Esophagus muscularis mucosa (tissue), 4 donors: ENCODE data around the gene PCBD1. TPM values are rescaled to one million over a fixed set of nuclear protein-coding genes. Genes with fewer than 3 reads are reported as not detected.

Experiments
- DNase-seq: peaks from one replicate; pipeline ENCODE4 v3.0.0-alpha.2; 2017; ENCODE audit errors: extremely low spot score
- H3K27ac ChIP-seq, 4 donors: fragments of 200-600 bp; sonication (generic); replicated peaks in 1 of 4; 1 replicate in 3 of 4; 2 replicates in 1 of 4; pipeline ENCODE4 v1.5.1; 2016 to 2019; ENCODE audit warnings: mild to moderate bottlenecking in 1 of 4
- H3K27me3 ChIP-seq, 4 donors: fragments of 200-600 bp; sonication (generic); one replicate each; pipeline versions ENCODE4 v1.5.1 to v1.6.0; 2016 to 2019
- H3K36me3 ChIP-seq, 4 donors: fragments of 200-600 bp; sonication (generic); one replicate each; pipeline ENCODE4 v1.5.1; 2016 to 2019
- H3K4me1 ChIP-seq, 4 donors: fragments of 200-600 bp; sonication (generic); one replicate each; pipeline ENCODE4 v1.5.1; 2016 to 2019
- H3K4me3 ChIP-seq, 4 donors: fragments of 200-600 bp; sonication (generic); 1 replicate in 2 of 4; 2 replicates in 2 of 4; pipeline ENCODE4 v1.5.1; 2016 to 2019; ENCODE audit warnings: mild to moderate bottlenecking in 4 of 4, moderate library complexity in 1 of 4
- H3K9me3 ChIP-seq, 4 donors: fragments of 200-600 bp; sonication (generic); 1 replicate in 3 of 4; 2 replicates in 1 of 4; pipeline ENCODE4 v1.5.1; 2016 to 2019
- EP300 ChIP-seq: sonication (generic); formaldehyde crosslinking; IDR thresholded peaks from one replicate; pipeline ENCODE4 v1.6.1; 2017; ENCODE audit warnings: antibody characterized with exemption
- POLR2A ChIP-seq: fragments of 450-650 bp; IDR thresholded peaks from one replicate; pipeline ENCODE4 v1.6.1; 2017; ENCODE audit warnings: antibody characterized with exemption, moderate library complexity, mild to moderate bottlenecking, low read depth
- POLR2AphosphoS5 ChIP-seq, 2 donors: sonication (generic); formaldehyde crosslinking; IDR thresholded peaks; one replicate each; pipeline ENCODE4 v1.6.1; 2017; ENCODE audit warnings: antibody characterized with exemption in 2 of 2
- WGBS: methylation state at CpG from one replicate; pipeline ENCODE4 v1.1.5; 2018; 5-methylcytosine and 5-hydroxymethylcytosine counted together
- intact Hi-C: fragments of 100-400 bp; cut with DNase I; formaldehyde crosslinking; loops from one replicate; pipeline ENCODE4 v1.15.1; 2023
- total RNA-seq, 4 donors: library from RNA; depleted of rRNA; stranded (reverse); fragments of >200 nt; gene quantifications; one replicate each; pipeline versions ENCODE4 v1.1.0 to v1.2.1, GENCODE V29; 2016
- TF ChIP-seq, protein P1 (sequence below), 3 experiments: fragments of 200-600 bp in 2 of 3; fragments of 450-650 bp in 1 of 3; sonication (generic) in 2 of 3; IDR thresholded peaks; one replicate each; pipeline ENCODE4 v1.5.1; 2017 to 2019; ENCODE audit warnings: antibody characterized with exemption in 3 of 3, mild to moderate bottlenecking in 2 of 3, moderate library complexity in 1 of 3

Gene PCBD1
- total RNA-seq, 4 donors from 2014 or later = 56.1 to 112 (median 80.8) TPM

DNA sequence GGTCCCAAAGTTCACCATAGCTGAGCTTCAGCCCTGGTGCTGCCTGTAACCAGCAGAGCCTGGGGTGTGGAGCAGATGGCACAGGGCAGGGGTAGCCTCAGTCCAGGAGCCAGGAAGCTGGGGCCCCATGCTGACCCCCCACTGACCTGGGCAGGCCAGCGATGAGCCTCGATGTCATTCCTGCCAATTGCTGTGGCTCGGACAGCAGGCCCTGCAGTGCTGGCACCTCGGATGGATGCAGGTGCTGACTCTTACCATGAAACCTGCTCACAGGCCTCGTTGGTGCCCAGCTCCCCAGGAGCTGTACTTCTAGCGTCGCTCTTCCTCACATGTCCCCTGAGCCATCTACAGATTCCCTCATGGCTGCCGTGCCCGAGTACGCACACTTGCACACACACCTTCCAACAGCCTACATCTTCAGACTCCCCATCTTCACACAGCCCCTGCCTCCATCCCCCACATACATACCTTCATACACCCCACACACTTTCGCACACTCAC is 46.8 kb upstream of the PCBD1 start:
- no peaks in the 10 kb centered on the region for H3K36me3 ChIP-seq
- H3K4me3 ChIP-seq = no peak overlapping the region
- H3K9me3 ChIP-seq = no peaks in the 10 kb centered on the region
- DNase-seq = no peak
- 80% methylated on average over 8 of the region's 11 CpGs for WGBS
- H3K27ac ChIP-seq = no peak overlapping the region
- H3K4me1 ChIP-seq = peaks cover 0 to 2% (median 0%) of the 10 kb centered on the region in 4 donors
- intact Hi-C loops = no loop called here
- no peak for TF ChIP-seq POLR2AphosphoS5 (IDR thresholded peaks at IDR 0.05)
- no peak for TF ChIP-seq POLR2A
- TF ChIP-seq, protein P1, sequence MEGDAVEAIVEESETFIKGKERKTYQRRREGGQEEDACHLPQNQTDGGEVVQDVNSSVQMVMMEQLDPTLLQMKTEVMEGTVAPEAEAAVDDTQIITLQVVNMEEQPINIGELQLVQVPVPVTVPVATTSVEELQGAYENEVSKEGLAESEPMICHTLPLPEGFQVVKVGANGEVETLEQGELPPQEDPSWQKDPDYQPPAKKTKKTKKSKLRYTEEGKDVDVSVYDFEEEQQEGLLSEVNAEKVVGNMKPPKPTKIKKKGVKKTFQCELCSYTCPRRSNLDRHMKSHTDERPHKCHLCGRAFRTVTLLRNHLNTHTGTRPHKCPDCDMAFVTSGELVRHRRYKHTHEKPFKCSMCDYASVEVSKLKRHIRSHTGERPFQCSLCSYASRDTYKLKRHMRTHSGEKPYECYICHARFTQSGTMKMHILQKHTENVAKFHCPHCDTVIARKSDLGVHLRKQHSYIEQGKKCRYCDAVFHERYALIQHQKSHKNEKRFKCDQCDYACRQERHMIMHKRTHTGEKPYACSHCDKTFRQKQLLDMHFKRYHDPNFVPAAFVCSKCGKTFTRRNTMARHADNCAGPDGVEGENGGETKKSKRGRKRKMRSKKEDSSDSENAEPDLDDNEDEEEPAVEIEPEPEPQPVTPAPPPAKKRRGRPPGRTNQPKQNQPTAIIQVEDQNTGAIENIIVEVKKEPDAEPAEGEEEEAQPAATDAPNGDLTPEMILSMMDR (IDR thresholded peaks at IDR 0.05) = no peak
- no peak for TF ChIP-seq EP300
- H3K27me3 ChIP-seq = peaks cover 0 to 8% (median 0%) of the 10 kb centered on the region in 4 donors

DNA sequence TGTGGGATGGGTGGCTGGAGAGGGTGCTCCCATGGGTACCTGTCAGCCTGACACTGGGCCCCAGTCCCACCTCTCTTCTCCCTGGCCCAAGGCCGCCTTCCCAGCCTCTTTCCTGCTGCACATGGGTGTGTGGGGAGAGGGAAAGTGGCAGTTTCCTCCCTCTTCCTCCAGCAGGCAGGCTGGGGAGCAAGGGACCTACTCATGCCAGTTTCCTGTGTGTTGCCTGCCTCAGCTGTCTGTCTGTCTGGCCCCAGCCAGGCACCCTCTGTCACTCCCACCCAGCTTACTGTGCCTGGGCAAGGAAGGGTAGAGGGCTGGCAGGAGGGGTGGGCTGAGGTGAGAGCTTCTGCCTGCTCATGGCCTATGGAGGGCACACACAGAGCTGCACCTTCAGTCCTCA is 46.3 kb upstream of the PCBD1 start:
- WGBS = 100% methylated on average over 1 of the region's 1 CpG
- intact Hi-C loops = no loop called here

DNA sequence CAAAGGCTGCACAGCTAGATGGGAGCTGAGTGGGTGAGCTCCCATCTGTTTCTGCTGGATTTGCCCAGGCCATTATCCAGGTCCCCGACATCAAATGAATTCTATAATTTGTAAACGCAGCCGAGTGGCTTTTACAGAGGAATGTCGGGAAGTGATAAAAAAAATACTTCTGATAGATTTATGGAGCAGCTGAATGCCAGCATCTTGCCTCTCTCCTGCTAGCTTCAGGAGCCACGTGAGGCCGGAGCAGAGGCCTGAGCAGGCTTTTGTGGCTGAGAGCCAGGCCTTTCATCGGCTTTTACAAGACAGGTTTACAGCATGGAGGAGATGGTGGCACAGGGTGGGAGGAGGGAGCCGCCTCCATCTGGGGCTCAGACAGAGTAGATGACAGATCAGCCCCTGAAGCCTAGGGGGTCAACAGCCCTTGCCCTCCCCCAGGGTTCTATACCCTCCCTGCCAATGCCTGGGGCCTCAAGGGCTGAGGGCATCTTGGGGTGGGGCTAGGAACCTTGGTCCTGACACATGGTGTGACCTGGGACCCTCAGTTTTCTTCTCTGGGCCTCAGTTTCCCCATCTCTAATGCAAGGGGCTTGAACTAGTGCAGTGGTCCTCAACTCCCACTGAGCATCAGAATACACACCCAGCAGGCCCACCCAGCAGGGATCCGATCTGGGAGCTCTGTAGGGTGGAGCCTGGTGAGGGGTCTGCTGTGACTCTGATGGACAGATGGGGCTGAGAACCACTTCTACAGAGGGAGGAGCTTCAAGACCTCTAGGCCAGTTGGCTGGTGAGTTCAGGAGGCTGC is 44.2 kb upstream of the PCBD1 start:
- intact Hi-C loops = no loop called here
- DNase-seq = no peak
- H3K36me3 ChIP-seq = no peaks in the 10 kb centered on the region
- no peaks in the 10 kb centered on the region for H3K9me3 ChIP-seq
- TF ChIP-seq POLR2A = no peak
- TF ChIP-seq POLR2AphosphoS5 (IDR thresholded peaks at IDR 0.05) = no peak
- TF ChIP-seq, protein P1 (IDR thresholded peaks at IDR 0.05) = no peak
- peaks cover 0 to 8% (median 0%) of the 10 kb centered on the region in 4 donors for H3K27me3 ChIP-seq
- no peak overlapping the region for H3K4me3 ChIP-seq
- H3K27ac ChIP-seq = no peak overlapping the region
- no peaks in the 10 kb centered on the region for H3K4me1 ChIP-seq
- WGBS = 60% methylated on average over 9 of the region's 9 CpGs

More for the DNA sequence above, 46.3 kb upstream of the PCBD1 start:
- Histone ChIP-seq H3K4me1 (no peaks in the 10 kb centered on the region), H3K36me3 (no peaks in the 10 kb centered on the region), H3K4me3 (no peak overlapping the region), H3K27ac (no peak overlapping the region), H3K9me3 (no peaks in the 10 kb centered on the region), H3K27me3 (peaks cover 0 to 8% (median 0%) of the 10 kb centered on the region in 4 donors)
- DNase-seq = no peak
- no peak for TF ChIP-seq POLR2A
- TF ChIP-seq POLR2AphosphoS5 (IDR thresholded peaks at IDR 0.05) = no peak
- TF ChIP-seq, protein P1 (IDR thresholded peaks at IDR 0.05) = no peak

DNA sequence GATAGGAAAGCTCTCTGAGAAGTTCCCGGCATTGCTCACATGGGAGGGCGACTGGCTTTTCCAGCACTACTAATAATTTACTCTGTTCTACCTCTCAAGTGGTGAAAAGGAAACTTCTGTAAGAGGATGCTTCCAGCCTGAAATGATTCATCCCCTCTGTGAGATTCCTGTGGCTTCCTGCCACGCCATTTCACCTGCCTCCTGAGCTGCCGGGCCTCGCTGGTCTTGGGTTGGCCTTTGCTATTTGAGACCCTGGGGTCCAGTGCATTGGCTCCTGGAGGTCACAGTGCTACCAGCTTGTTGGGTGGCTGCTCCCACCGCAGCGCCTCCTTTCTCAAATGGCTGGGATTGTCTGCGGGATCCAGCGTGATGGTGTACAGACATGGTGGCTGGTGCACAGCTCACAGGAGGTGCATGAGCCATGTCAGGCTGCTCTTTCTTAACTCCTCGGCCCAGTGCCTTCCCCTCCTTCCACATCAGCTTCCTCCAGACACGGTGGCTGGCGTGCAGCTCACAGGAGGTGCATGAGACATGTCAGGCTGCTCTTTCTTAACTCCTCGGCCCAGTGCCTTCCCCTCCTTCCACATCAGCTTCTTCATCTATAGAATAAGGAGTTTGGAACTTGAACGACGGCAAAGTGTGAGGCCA is 42.9 kb upstream of the PCBD1 start:
- no peak for DNase-seq
- Histone ChIP-seq H3K27ac (no peak overlapping the region), H3K27me3 (peaks cover 0 to 8% (median 0%) of the 10 kb centered on the region in 4 donors), H3K4me1 (no peaks in the 10 kb centered on the region), H3K36me3 (no peaks in the 10 kb centered on the region), H3K4me3 (no peak overlapping the region), H3K9me3 (no peaks in the 10 kb centered on the region)
- 74% methylated on average over 15 of the region's 15 CpGs for WGBS
- intact Hi-C loops = no loop called here
- TF ChIP-seq POLR2AphosphoS5 (IDR thresholded peaks at IDR 0.05) (no peak), EP300 (no peak), POLR2A (no peak)
- TF ChIP-seq, protein P1 (IDR thresholded peaks at IDR 0.05) = no peak
